Transverse colon (tissue), 4 donors: ENCODE measurements around the gene NKD1.

Experiments used
- POLR2A ChIP-seq: fragments of 450-650 bp; IDR thresholded peaks from one replicate; pipeline ENCODE4 v1.6.1; 2016; ENCODE audit warnings: antibody characterized with exemption, mild to moderate bottlenecking, moderate library complexity
- POLR2AphosphoS5 ChIP-seq, 3 donors: sonication (generic); formaldehyde crosslinking; IDR thresholded peaks; one replicate each; pipeline ENCODE4 v1.6.1; 2016; ENCODE audit warnings: antibody characterized with exemption in 3 of 3
- TF ChIP-seq, protein P1 (sequence below), 5 experiments: fragments of 200-600 bp in 3 of 5; fragments of 450-650 bp in 2 of 5; sonication (generic) in 3 of 5; IDR thresholded peaks; 1 replicate in 2 of 5; 2 replicates in 3 of 5; pipeline ENCODE4 v1.5.1; 2016 to 2017; ENCODE audit warnings: antibody characterized with exemption in 5 of 5, inconsistent platforms in 3 of 5, mild to moderate bottlenecking in 2 of 5, moderate library complexity in 1 of 5

- TF ChIP-seq, protein P1, sequence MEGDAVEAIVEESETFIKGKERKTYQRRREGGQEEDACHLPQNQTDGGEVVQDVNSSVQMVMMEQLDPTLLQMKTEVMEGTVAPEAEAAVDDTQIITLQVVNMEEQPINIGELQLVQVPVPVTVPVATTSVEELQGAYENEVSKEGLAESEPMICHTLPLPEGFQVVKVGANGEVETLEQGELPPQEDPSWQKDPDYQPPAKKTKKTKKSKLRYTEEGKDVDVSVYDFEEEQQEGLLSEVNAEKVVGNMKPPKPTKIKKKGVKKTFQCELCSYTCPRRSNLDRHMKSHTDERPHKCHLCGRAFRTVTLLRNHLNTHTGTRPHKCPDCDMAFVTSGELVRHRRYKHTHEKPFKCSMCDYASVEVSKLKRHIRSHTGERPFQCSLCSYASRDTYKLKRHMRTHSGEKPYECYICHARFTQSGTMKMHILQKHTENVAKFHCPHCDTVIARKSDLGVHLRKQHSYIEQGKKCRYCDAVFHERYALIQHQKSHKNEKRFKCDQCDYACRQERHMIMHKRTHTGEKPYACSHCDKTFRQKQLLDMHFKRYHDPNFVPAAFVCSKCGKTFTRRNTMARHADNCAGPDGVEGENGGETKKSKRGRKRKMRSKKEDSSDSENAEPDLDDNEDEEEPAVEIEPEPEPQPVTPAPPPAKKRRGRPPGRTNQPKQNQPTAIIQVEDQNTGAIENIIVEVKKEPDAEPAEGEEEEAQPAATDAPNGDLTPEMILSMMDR (IDR thresholded peaks at IDR 0.05), result no peak
- TF ChIP-seq POLR2A (no peak), POLR2AphosphoS5 (IDR thresholded peaks at IDR 0.05) (no peak)
These were observed 97.5 kb downstream of the NKD1 start for GRCh38 chr16:50645563-50646220.
